Fibroblast of lung (primary cell): ENCODE results near the gene ATXN7L2. TPM values are rescaled to one million over a fixed set of nuclear protein-coding genes. Genes with fewer than 3 reads are reported as not detected.

Experiments used
- DNase-seq, 2 donors: peaks; one replicate each; pipeline versions ENCODE4 v3.0.0 to v3.0.0-alpha.2; 2010; ENCODE audit warnings: low read depth in 2 of 2
- H2AFZ ChIP-seq: 2 replicates; pipeline ENCODE4 v1.5.1; 2012; ENCODE audit warnings: low read length, control low read depth, inconsistent platforms
- H3K27ac ChIP-seq: 2 replicates; pipeline ENCODE4 v1.5.1; 2011; ENCODE audit warnings: low read length, control low read depth; ENCODE audit not compliant: insufficient read depth
- H3K27me3 ChIP-seq: 2 replicates; pipeline ENCODE4 v1.5.1; 2011; ENCODE audit warnings: mild to moderate bottlenecking, low read length; ENCODE audit not compliant: control insufficient read depth, insufficient read depth
- H3K36me3 ChIP-seq: 2 replicates; pipeline ENCODE4 v1.5.1; 2011; ENCODE audit warnings: low read length; ENCODE audit not compliant: control insufficient read depth, insufficient read depth
- H3K4me1 ChIP-seq: 2 replicates; pipeline ENCODE4 v1.5.1; 2011; ENCODE audit warnings: low read length; ENCODE audit not compliant: control insufficient read depth, insufficient read depth; ENCODE audit errors: extremely low read depth
- H3K4me2 ChIP-seq: 2 replicates; pipeline ENCODE4 v1.5.1; 2011; ENCODE audit warnings: low read length, control low read depth; ENCODE audit not compliant: insufficient read depth; ENCODE audit errors: extremely low read depth
- H3K4me3 ChIP-seq, 4 experiments: fragments of 200-600 bp in 1 of 4; sonication (generic) in 1 of 4; replicated peaks in 1 of 4; 2 replicates each; pipeline ENCODE4 v1.5.1; 2011 to 2016; ENCODE audit warnings: low read length in 4 of 4, low read depth in 3 of 4, mild to moderate bottlenecking in 3 of 4, control low read depth in 2 of 4, inconsistent platforms in 1 of 4, mixed read lengths in 1 of 4; ENCODE audit not compliant: insufficient read depth in 1 of 4; ENCODE audit errors: control extremely low read depth in 1 of 4
- H3K79me2 ChIP-seq: 2 replicates; pipeline ENCODE4 v1.5.1; 2012; ENCODE audit warnings: mild to moderate bottlenecking, low read length, inconsistent platforms; ENCODE audit not compliant: control insufficient read depth, insufficient read depth
- H3K9ac ChIP-seq: 2 replicates; pipeline ENCODE4 v1.5.1; 2011; ENCODE audit warnings: mild to moderate bottlenecking, low read length, control low read depth; ENCODE audit not compliant: insufficient read depth
- H3K9me3 ChIP-seq: 2 replicates; pipeline ENCODE4 v1.5.1; 2012; ENCODE audit warnings: low read depth, low read length; ENCODE audit not compliant: control insufficient read depth, insufficient read depth
- H4K20me1 ChIP-seq: 2 replicates; pipeline ENCODE4 v1.5.1; 2011; ENCODE audit warnings: low read length; ENCODE audit not compliant: control insufficient read depth, insufficient read depth; ENCODE audit errors: extremely low read depth
- CTCF ChIP-seq, 2 donors: IDR thresholded peaks in 1 of 2; conservative IDR thresholded peaks in 1 of 2; 1 replicate in 1 of 2; 2 replicates in 1 of 2; pipeline ENCODE4 v1.5.1; 2011 to 2012; ENCODE audit warnings: low read length in 2 of 2, control low read depth in 1 of 2, inconsistent platforms in 1 of 2, low read depth in 1 of 2, mild to moderate bottlenecking in 1 of 2
- EZH2 ChIP-seq: IDR thresholded peaks from 2 replicates; pipeline ENCODE4 v1.5.1; 2012; ENCODE audit warnings: low read length, control low read depth, mild to moderate bottlenecking; ENCODE audit errors: missing control alignments
- polyA plus RNA-seq, 2 donors: library from polyadenylated mRNA; depleted of rRNA in 1 of 2; stranded (reverse) in 1 of 2; unstranded in 1 of 2; fragments of >200 nt; gene quantifications; 2 replicates each; pipeline ENCODE4 v1.2.1, GENCODE V29; 2011 to 2012; ENCODE audit warnings: missing spikeins in 1 of 2
- total RNA-seq: library from RNA; depleted of rRNA; stranded (reverse); fragments of >200 nt; gene quantifications from 2 replicates; pipeline ENCODE4 v1.2.1, GENCODE V29; 2014

Gene ATXN7L2
- total and polyA plus RNA-seq, 2 donors (not counting 1 experiment from before 2014, with no cell fraction given) = 0.86 to 2.0 TPM

DNA sequence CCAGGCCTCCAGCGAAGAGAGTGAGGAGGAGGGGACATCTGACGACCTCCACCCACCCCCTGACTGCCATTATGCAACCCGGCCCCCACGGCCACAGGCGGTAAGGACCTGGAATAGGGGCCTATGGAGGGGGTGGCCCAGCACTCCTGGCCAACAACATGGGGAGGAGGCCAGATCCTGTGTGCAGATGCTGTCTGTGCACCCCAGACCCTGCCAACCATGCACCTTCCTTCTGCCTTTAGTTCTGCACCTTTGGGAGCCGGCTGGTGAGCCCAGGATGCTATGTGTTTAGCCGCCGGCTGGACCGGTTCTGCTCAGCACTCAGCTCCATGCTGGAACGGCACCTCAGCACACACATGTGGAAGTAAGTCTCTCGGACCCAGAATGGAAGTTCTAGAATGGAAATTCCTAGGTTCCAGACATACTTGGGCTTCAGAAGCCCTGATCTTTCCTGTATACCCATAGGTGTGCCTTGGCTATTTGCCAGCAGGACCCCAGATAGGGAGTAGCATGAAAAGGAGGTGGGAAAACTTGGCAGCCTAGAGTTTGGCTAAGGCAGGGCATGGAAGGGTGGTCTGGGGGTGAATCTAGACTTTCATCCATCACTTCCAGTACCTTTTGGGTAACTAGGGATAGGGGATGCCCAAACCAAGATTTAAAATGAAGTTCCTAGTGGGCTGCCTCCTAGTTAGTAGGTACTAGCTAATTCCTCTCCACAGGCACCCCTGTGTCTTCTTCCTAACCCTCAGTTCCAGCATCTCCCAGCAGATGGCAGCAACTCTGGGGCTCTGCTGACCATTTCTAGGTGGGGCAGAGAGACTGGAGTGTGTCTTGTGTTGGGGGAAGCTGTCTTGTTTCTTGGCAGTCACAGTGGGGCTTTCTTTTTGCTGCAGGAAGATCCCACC lies 6.6 kb downstream of the ATXN7L2 start:
- TF ChIP-seq CTCF (conservative IDR thresholded peaks at IDR 0.05 in 1 of 2, IDR thresholded peaks at IDR 0.05 in 1 of 2; ENCODE audit: low read depth in 1 of 2, low read length in 2 of 2) (peak; percentile 87 to 95), EZH2 (no peak)
- Histone ChIP-seq H3K4me2 (no peak overlapping the region), H3K4me1 (peaks cover 3% of the 10 kb centered on the region), H4K20me1 (no peaks in the 10 kb centered on the region), H3K9ac (no peak overlapping the region), H3K4me3 (no peak overlapping the region), H3K27ac (no peak overlapping the region), H2AFZ (no peak overlapping the region), H3K79me2 (no peaks in the 10 kb centered on the region), H3K27me3 (no peaks in the 10 kb centered on the region), H3K36me3 (peaks cover 9% of the 10 kb centered on the region), H3K9me3 (no peaks in the 10 kb centered on the region)
- peak; percentile 39 to 65 for DNase-seq

- no peak for DNase-seq
- Histone ChIP-seq H3K9ac (no peak overlapping the region), H3K36me3 (peaks cover 9% of the 10 kb centered on the region)
These were observed 7.2 kb downstream of the ATXN7L2 start for GRCh38 chr1:109490934-109491302.

More at GRCh38 chr1:109490934-109491302, 7.2 kb downstream of the ATXN7L2 start:
- no peak overlapping the region for H3K4me2 ChIP-seq
- no peaks in the 10 kb centered on the region for H3K9me3 ChIP-seq
- H3K27me3 ChIP-seq = no peaks in the 10 kb centered on the region
- H3K27ac ChIP-seq = no peak overlapping the region
- TF ChIP-seq EZH2 = no peak
- TF ChIP-seq CTCF (conservative IDR thresholded peaks at IDR 0.05 in 1 of 2, IDR thresholded peaks at IDR 0.05 in 1 of 2; ENCODE audit: low read depth in 1 of 2, low read length in 2 of 2) = no peak
- peaks cover 3% of the 10 kb centered on the region for H3K4me1 ChIP-seq
- H3K79me2 ChIP-seq = no peaks in the 10 kb centered on the region
- no peaks in the 10 kb centered on the region for H4K20me1 ChIP-seq
- H2AFZ ChIP-seq = no peak overlapping the region
- no peak overlapping the region for H3K4me3 ChIP-seq
